Spinal cord (tissue), 10 donors: ENCODE data around the gene ZNF407. TPM values are rescaled to one million over a fixed set of nuclear protein-coding genes. Genes with fewer than 3 reads are reported as not detected.
A peak's percentile ranks its signal among the peaks of the same experiment; 100 is the strongest.

Experiments
- DNase-seq, 6 donors: peaks; one replicate each; pipeline versions ENCODE4 v3.0.0 to v3.0.0-alpha.2; 2013 to 2015; ENCODE audit warnings: low spot score in 6 of 6, low read depth in 4 of 6
- H3K27ac ChIP-seq: one replicate; pipeline ENCODE4 v1.5.1; 2013; ENCODE audit warnings: low read depth, low read length, control low read depth
- H3K27me3 ChIP-seq: one replicate; pipeline ENCODE4 v1.6.1; 2013; ENCODE audit warnings: low read length; ENCODE audit not compliant: control insufficient read depth, insufficient read depth
- H3K36me3 ChIP-seq: one replicate; pipeline ENCODE4 v1.6.1; 2013; ENCODE audit warnings: low read length; ENCODE audit not compliant: control insufficient read depth, insufficient read depth
- H3K4me1 ChIP-seq: one replicate; pipeline ENCODE4 v1.6.1; 2013; ENCODE audit warnings: low read length; ENCODE audit not compliant: control insufficient read depth, insufficient read depth
- H3K4me3 ChIP-seq: one replicate; pipeline ENCODE4 v1.5.1; 2013; ENCODE audit warnings: low read depth, low read length, control low read depth
- H3K9me3 ChIP-seq: one replicate; pipeline ENCODE4 v1.6.1; 2013; ENCODE audit warnings: low read length; ENCODE audit not compliant: control insufficient read depth, insufficient read depth
- WGBS: methylation state at CpG from one replicate; pipeline ENCODE4 v1.1.5; 2013; ENCODE audit warnings: missing lambda C conversion rate; ENCODE audit not compliant: insufficient coverage; 5-methylcytosine and 5-hydroxymethylcytosine counted together
- polyA plus RNA-seq, 2 donors: library from polyadenylated mRNA; unstranded; fragments of 120-200 nt; gene quantifications; one replicate each; pipeline ENCODE4 v1.2.1, GENCODE V29; 2013; ENCODE audit not compliant: insufficient read length in 2 of 2
- total RNA-seq, 2 donors: library from RNA; depleted of rRNA in 1 of 2; stranded (reverse); fragments of 120-200 nt in 1 of 2; fragments of >200 nt in 1 of 2; gene quantifications; one replicate each; pipeline versions ENCODE4 v1.2.3 to v1.2.4, GENCODE V29; 2013 to 2014
- donor health status: healthy.

The ZNF407 gene
- total and polyA plus RNA-seq, 4 donors = 7.9 to 22.8 (median 13.2) TPM

GRCh38 chr18:75029481-75029880 lies 431.8 kb downstream of the ZNF407 start:
- no peaks in the 10 kb centered on the region for H3K36me3 ChIP-seq
- H3K4me3 ChIP-seq = no peak overlapping the region
- DNase-seq = no peak
- no peak overlapping the region for H3K27ac ChIP-seq
- H3K27me3 ChIP-seq = no peaks in the 10 kb centered on the region
- no peaks in the 10 kb centered on the region for H3K4me1 ChIP-seq
- WGBS = 98% methylated on average over 15 of the region's 16 CpGs
- no peaks in the 10 kb centered on the region for H3K9me3 ChIP-seq

DNA sequence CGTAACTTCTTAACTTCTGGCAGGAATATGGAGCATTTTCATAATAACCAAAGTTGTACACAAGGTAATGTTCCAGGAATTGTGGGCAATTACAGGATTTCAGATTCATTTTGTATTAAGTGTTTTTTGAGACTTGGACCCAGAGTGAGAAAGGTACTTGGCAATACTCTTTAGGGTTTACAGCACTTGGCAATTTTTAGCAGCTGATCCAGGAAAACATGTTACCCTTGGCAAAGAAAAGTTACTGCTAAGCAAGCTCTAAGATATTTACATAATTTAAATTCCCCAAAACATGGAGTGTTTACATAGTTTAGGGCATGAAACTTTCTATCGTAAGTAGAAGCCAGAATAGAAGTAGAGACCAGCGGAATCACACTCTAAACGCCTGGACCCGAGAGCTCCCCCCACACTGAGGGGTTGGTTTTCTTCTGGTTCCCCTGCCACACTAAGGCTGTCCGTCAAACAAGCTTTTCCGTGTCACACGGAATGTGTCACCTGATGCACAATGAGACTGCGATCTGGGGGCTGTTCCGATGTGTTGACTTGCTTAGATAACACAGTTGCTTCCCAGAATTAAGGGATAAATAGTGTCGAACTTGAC lies 434.1 kb downstream of the ZNF407 start:
- DNase-seq = peak in 1 of 6 donors; percentile 65
- no peak overlapping the region for H3K27ac ChIP-seq
- no peaks in the 10 kb centered on the region for H3K27me3 ChIP-seq
- H3K36me3 ChIP-seq = no peaks in the 10 kb centered on the region
- H3K4me3 ChIP-seq = no peak overlapping the region
- H3K4me1 ChIP-seq = no peaks in the 10 kb centered on the region
- no peaks in the 10 kb centered on the region for H3K9me3 ChIP-seq
- WGBS = 95% methylated on average over 9 of the region's 11 CpGs

DNA sequence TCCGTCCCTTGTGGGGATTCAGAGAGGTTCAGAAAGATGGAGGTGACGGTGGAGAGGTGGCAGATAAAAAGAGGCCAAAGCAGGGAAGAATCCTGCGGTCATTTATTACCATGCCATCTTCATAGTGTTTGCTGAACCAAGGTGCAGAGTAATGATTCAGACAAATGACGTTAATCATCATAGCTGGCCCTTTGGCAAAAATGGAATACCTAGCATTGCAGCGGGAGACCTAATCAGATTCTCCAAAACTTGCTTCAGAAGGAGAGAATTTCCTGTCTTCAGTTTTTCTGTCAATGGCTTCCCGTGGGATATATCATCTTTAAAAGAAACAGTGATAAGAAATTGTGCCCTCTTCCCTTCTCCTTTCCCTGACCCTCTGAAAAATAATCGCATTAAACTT lies 435.8 kb downstream of the ZNF407 start:
- Histone ChIP-seq H3K36me3 (no peaks in the 10 kb centered on the region), H3K4me1 (no peaks in the 10 kb centered on the region), H3K9me3 (no peaks in the 10 kb centered on the region), H3K27ac (no peak overlapping the region), H3K4me3 (no peak overlapping the region), H3K27me3 (no peaks in the 10 kb centered on the region)
- DNase-seq = no peak
- WGBS = 100% methylated on average over 3 of the region's 7 CpGs

- Histone ChIP-seq H3K4me1 (no peaks in the 10 kb centered on the region), H3K36me3 (no peaks in the 10 kb centered on the region), H3K27ac (no peak overlapping the region), H3K9me3 (no peaks in the 10 kb centered on the region), H3K4me3 (no peak overlapping the region), H3K27me3 (no peaks in the 10 kb centered on the region)
- no peak for DNase-seq
- WGBS = 53% methylated on average over 2 of the region's 3 CpGs
Observed at GRCh38 chr18:75034937-75035336, 437.3 kb downstream of the ZNF407 start.

DNA sequence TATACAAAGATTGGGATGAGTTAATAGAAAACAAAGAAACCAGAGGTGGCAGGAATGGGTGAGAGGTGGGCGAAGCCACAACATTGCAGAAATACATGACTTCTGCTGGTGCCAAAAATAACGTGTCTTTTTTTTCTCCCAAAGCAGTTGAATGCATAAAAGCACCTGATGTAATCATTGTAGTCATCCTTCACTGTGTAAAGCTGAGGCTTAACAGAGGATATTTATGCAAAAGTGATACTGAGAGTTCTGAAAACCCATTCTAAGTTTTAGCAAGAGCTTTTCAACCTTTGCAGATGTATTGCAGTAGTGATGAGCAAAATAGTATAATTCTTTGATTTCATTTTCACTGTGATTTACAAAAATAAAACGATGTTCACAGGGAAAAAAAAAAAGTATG lies 438.3 kb downstream of the ZNF407 start:
- no peaks in the 10 kb centered on the region for H3K9me3 ChIP-seq
- no peaks in the 10 kb centered on the region for H3K4me1 ChIP-seq
- H3K27ac ChIP-seq = no peak overlapping the region
- WGBS = no CpG with 5 or more reads among the region's 3 CpGs
- no peaks in the 10 kb centered on the region for H3K27me3 ChIP-seq
- no peaks in the 10 kb centered on the region for H3K36me3 ChIP-seq
- DNase-seq = no peak
- no peak overlapping the region for H3K4me3 ChIP-seq

DNA sequence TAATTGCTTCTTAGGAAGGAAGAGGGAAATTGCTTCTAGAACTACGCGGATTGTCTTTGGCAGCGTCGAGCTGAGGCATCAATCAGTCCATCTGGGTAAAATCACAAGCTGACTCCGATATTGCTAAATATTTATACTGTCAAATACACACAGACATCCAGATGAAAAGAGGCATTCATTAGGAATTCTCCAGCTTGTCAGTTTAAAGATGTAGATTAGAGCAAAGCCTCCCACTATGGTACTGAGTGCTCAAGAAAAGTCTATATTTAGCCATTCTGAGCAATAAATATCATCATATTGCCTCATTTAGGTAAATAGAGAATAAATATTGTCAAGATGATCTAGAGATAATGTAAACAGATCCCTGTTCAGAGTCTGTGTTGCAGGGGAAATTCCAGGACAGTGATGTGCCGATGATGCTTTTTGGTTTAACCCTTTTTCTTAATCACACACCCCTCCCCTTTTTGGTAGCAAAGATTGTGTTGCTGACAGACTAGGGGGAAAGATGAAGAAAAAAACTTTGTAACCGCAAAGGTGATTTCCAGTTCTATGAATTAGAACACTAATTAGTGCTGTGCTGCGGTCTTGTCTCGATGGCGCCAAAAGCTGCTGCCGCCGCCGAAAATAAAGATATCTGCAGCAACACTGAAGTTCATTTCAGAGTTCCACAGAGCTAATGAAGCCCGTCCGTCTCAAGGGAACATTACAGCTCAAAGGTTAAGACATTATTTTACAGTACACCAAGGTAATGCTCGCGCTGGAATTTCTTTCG lies 439.4 kb downstream of the ZNF407 start:
- WGBS = 74% methylated on average over 12 of the region's 18 CpGs
- H3K9me3 ChIP-seq = no peaks in the 10 kb centered on the region
- H3K4me1 ChIP-seq = no peaks in the 10 kb centered on the region
- H3K27me3 ChIP-seq = no peaks in the 10 kb centered on the region
- DNase-seq = peak in 2 of 6 donors; percentile 33 to 79
- no peak overlapping the region for H3K27ac ChIP-seq
- H3K4me3 ChIP-seq = no peak overlapping the region
- H3K36me3 ChIP-seq = no peaks in the 10 kb centered on the region

- Histone ChIP-seq H3K36me3 (no peaks in the 10 kb centered on the region), H3K4me1 (no peaks in the 10 kb centered on the region), H3K4me3 (no peak overlapping the region), H3K9me3 (no peaks in the 10 kb centered on the region), H3K27ac (no peak overlapping the region), H3K27me3 (no peaks in the 10 kb centered on the region)
- 69% methylated on average over 2 of the region's 3 CpGs for WGBS
- peak in 2 of 6 donors; percentile 66 to 73 for DNase-seq
Observed at GRCh38 chr18:75037689-75037955, 440.0 kb downstream of the ZNF407 start.

DNA sequence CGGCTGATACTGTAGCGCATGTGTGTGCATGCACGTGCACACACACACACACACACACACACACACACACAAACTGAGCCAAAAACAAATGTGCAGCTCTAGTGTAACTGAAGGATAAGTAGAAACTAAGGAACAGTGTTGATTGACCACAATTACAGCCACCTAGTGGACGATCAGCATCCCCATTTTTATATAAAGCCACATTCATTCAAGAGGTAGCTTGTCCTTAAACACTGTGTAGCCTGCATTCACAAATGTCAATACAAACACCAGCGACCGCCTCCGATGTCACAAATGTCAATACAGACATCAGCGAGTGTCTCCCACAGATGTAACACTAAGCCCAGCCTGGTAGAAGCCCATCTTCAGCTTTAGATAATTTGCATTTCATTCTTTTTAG lies 443.9 kb downstream of the ZNF407 start:
- WGBS = 76% methylated on average over 4 of the region's 8 CpGs
- H3K4me3 ChIP-seq = no peak overlapping the region
- no peaks in the 10 kb centered on the region for H3K9me3 ChIP-seq
- no peak overlapping the region for H3K27ac ChIP-seq
- H3K36me3 ChIP-seq = no peaks in the 10 kb centered on the region
- DNase-seq = peak in 2 of 6 donors; percentile 37 to 69
- H3K27me3 ChIP-seq = no peaks in the 10 kb centered on the region
- H3K4me1 ChIP-seq = no peaks in the 10 kb centered on the region

- Histone ChIP-seq H3K4me1 (no peaks in the 10 kb centered on the region), H3K36me3 (no peaks in the 10 kb centered on the region), H3K27me3 (no peaks in the 10 kb centered on the region), H3K4me3 (no peak overlapping the region), H3K9me3 (no peaks in the 10 kb centered on the region), H3K27ac (no peak overlapping the region)
- WGBS = 85% methylated on average over 4 of the region's 4 CpGs
- no peak for DNase-seq
Observed at GRCh38 chr18:75043478-75043877, 445.8 kb downstream of the ZNF407 start.

GRCh38 chr18:75044296-75044695 lies 446.6 kb downstream of the ZNF407 start:
- Histone ChIP-seq H3K27me3 (no peaks in the 10 kb centered on the region), H3K4me3 (no peak overlapping the region), H3K9me3 (no peaks in the 10 kb centered on the region), H3K4me1 (no peaks in the 10 kb centered on the region), H3K27ac (no peak overlapping the region), H3K36me3 (no peaks in the 10 kb centered on the region)
- no peak for DNase-seq
- no CpG with 5 or more reads among the region's 9 CpGs for WGBS
